Vagina (tissue), 2 donors: ENCODE data around the gene REXO1. TPM values are rescaled to one million over a fixed set of nuclear protein-coding genes. Genes with fewer than 3 reads are reported as not detected.

Source experiments
- DNase-seq, 2 donors: peaks; one replicate each; pipeline ENCODE4 v3.0.0-alpha.2; 2017; ENCODE audit errors: extremely low spot score in 2 of 2
- H3K27ac ChIP-seq: fragments of 200-600 bp; sonication (generic); one replicate; pipeline ENCODE4 v1.5.1; 2019
- H3K27me3 ChIP-seq: fragments of 200-600 bp; sonication (generic); one replicate; pipeline ENCODE4 v1.5.1; 2019
- H3K36me3 ChIP-seq, 2 donors: fragments of 200-600 bp; sonication (generic); one replicate each; pipeline ENCODE4 v1.5.1; 2017 to 2019
- H3K4me1 ChIP-seq: fragments of 200-600 bp; sonication (generic); one replicate; pipeline ENCODE4 v1.5.1; 2019
- H3K4me3 ChIP-seq, 2 donors: fragments of 200-600 bp; sonication (generic); 1 replicate in 1 of 2; 2 replicates in 1 of 2; pipeline ENCODE4 v1.5.1; 2016 to 2019
- H3K9me3 ChIP-seq: fragments of 200-600 bp; sonication (generic); one replicate; pipeline ENCODE4 v1.5.1; 2019
- POLR2A ChIP-seq, 2 donors: fragments of 450-650 bp; IDR thresholded peaks; one replicate each; pipeline ENCODE4 v1.6.1; 2017; ENCODE audit warnings: antibody characterized with exemption in 2 of 2, mild to moderate bottlenecking in 2 of 2, moderate library complexity in 2 of 2
- POLR2AphosphoS5 ChIP-seq, 2 donors: sonication (generic); formaldehyde crosslinking; IDR thresholded peaks; one replicate each; pipeline ENCODE4 v1.9.0; 2017; ENCODE audit warnings: antibody characterized with exemption in 2 of 2, mild to moderate bottlenecking in 2 of 2, low read depth in 1 of 2; ENCODE audit not compliant: insufficient read depth in 1 of 2
- intact Hi-C: fragments of 100-400 bp; cut with DNase I; formaldehyde crosslinking; loops from one replicate; pipeline ENCODE4 v1.15.1; 2023
- total RNA-seq: library from RNA; depleted of rRNA; stranded (reverse); fragments of >200 nt; gene quantifications from one replicate; pipeline ENCODE4 v1.2.3, GENCODE V29; 2016
- TF ChIP-seq, protein P1 (sequence below), 3 experiments: fragments of 450-650 bp in 2 of 3; fragments of 200-600 bp in 1 of 3; sonication (generic) in 1 of 3; IDR thresholded peaks; one replicate each; pipeline ENCODE4 v1.5.1; 2017 to 2019; ENCODE audit warnings: antibody characterized with exemption in 3 of 3, mild to moderate bottlenecking in 2 of 3, moderate library complexity in 2 of 3

The REXO1 gene
- total RNA-seq, 1 donor from 2014 or later: 19.9 TPM

DNA sequence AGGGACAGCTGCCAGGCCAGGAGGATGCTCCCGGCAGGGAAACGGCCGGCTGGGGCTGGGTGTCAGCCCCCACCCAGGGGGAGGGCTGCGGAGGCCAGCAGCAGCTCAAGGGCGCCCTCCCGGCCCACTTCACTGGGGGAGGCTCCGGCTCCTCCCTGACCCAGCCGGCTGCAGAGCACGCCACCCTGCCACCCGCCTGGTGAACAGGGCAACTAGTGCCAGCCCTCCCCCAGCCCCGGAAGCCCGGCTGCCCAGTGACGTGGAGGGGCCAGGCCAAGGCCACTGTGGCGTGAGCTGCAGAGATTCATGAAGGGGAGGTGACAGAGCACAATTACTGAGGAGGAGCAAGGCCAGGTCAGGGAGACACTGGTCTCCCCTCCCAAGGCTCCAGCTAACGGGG lies 14.7 kb downstream of the REXO1 start:
- H3K9me3 ChIP-seq: no peaks in the 10 kb centered on the region
- TF ChIP-seq POLR2AphosphoS5 (IDR thresholded peaks at IDR 0.05; ENCODE audit: insufficient read depth in 1 of 2, low read depth in 1 of 2) (no peak), POLR2A (IDR thresholded peaks at IDR 0.05) (no peak)
- TF ChIP-seq, protein P1, sequence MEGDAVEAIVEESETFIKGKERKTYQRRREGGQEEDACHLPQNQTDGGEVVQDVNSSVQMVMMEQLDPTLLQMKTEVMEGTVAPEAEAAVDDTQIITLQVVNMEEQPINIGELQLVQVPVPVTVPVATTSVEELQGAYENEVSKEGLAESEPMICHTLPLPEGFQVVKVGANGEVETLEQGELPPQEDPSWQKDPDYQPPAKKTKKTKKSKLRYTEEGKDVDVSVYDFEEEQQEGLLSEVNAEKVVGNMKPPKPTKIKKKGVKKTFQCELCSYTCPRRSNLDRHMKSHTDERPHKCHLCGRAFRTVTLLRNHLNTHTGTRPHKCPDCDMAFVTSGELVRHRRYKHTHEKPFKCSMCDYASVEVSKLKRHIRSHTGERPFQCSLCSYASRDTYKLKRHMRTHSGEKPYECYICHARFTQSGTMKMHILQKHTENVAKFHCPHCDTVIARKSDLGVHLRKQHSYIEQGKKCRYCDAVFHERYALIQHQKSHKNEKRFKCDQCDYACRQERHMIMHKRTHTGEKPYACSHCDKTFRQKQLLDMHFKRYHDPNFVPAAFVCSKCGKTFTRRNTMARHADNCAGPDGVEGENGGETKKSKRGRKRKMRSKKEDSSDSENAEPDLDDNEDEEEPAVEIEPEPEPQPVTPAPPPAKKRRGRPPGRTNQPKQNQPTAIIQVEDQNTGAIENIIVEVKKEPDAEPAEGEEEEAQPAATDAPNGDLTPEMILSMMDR (IDR thresholded peaks at IDR 0.05): no peak
- intact Hi-C loops: no loop called here
- H3K36me3 ChIP-seq: no peaks in the 10 kb centered on the region
- no peak for DNase-seq
- H3K27ac ChIP-seq: no peak overlapping the region
- no peak overlapping the region for H3K4me3 ChIP-seq
- peaks cover 51% of the 10 kb centered on the region for H3K4me1 ChIP-seq
- H3K27me3 ChIP-seq: no peaks in the 10 kb centered on the region

DNA sequence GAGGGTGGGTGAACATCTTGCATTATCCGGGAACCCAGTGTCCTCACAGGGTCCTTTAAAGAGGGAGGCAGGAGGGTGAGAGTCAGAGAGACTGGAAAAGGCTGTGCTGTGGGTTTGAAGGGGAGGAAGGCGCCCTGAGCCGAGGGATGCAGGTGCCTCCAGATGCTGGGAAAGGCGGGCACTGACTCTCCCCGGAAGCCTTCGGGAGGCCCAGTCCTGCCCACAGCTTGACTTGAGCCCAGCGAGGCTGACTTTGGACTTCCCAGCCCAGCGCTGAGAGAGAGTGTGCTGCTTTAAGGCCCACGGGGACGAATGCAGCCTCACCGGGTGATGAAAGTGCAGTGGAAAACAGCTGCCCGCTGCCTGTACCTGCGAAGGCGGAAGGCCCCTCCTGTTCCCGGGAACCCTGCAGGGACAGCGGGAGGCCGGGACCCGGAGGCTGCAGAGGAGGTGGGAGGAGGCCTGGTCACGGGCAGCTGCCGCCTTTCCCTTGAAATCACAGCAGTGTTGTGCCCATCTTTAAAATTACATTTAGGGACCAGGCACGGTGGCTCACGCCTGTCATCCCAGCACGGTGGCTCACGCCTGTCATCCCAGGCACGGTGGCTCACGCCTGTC lies 16.1 kb downstream of the REXO1 start:
- Histone ChIP-seq H3K36me3 (peaks cover 0 to 12% of the 10 kb centered on the region in 2 donors), H3K27ac (no peak overlapping the region), H3K4me1 (peaks cover 38% of the 10 kb centered on the region), H3K27me3 (no peaks in the 10 kb centered on the region), H3K9me3 (no peaks in the 10 kb centered on the region), H3K4me3 (no peak overlapping the region)
- DNase-seq: no peak
- TF ChIP-seq, protein P1 (IDR thresholded peaks at IDR 0.05): no peak
- TF ChIP-seq POLR2AphosphoS5 (IDR thresholded peaks at IDR 0.05; ENCODE audit: insufficient read depth in 1 of 2, low read depth in 1 of 2) (no peak), POLR2A (IDR thresholded peaks at IDR 0.05) (no peak)
- intact Hi-C loops: no loop called here

DNA sequence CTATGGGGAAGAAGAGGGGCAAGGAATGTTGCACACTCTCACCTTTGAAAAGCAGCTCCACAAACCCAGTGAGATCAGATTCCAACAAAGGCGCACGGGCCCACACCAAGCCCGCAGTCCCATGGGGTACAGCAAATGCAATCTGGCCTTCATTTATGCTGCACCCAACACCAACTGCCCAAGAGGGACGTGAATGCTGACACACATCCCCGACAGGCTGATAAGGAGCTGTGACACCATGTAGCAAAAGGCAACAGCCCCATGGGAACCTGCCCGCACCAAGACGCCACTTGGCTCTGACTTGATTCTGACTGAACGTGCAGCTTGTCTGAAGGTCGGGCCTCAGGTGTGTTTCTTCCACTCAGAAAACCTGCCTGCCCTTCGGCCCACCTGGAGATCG lies 17.3 kb downstream of the REXO1 start:
- no peak for DNase-seq
- TF ChIP-seq, protein P1 (IDR thresholded peaks at IDR 0.05): no peak
- TF ChIP-seq POLR2AphosphoS5 (IDR thresholded peaks at IDR 0.05; ENCODE audit: insufficient read depth in 1 of 2, low read depth in 1 of 2) (no peak), POLR2A (IDR thresholded peaks at IDR 0.05) (no peak)
- Histone ChIP-seq H3K4me3 (no peak overlapping the region), H3K27me3 (no peaks in the 10 kb centered on the region), H3K27ac (no peak overlapping the region), H3K9me3 (no peaks in the 10 kb centered on the region), H3K4me1 (peaks cover 31% of the 10 kb centered on the region), H3K36me3 (peaks cover 0 to 14% of the 10 kb centered on the region in 2 donors)
- intact Hi-C loops: no loop called here

DNA sequence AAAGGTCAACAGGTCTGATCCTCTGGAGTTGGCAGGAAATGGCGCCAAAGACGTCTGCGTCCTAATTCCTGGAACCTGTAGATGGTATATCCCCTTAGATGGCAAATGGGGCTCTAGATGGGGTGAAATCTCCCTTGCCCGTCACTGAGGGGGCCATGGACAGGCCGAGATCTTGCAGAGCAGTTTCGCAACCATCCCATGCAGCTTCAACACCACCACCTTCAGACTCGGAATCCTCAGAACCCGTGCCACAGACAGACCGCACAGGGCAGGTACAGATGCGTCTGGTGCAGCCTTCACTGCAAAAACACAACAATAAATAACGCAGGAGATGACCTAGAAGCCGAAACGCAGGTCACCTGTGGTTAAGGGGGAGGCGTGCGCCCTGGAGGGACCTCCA lies 17.7 kb downstream of the REXO1 start:
- no peak for DNase-seq
- intact Hi-C loops: no loop called here
- Histone ChIP-seq H3K27ac (no peak overlapping the region), H3K36me3 (peaks cover 0 to 14% of the 10 kb centered on the region in 2 donors), H3K27me3 (no peaks in the 10 kb centered on the region), H3K9me3 (no peaks in the 10 kb centered on the region), H3K4me1 (peaks cover 31% of the 10 kb centered on the region), H3K4me3 (no peak overlapping the region)
- TF ChIP-seq POLR2AphosphoS5 (IDR thresholded peaks at IDR 0.05; ENCODE audit: insufficient read depth in 1 of 2, low read depth in 1 of 2): no peak
- TF ChIP-seq POLR2A (IDR thresholded peaks at IDR 0.05): no peak
- TF ChIP-seq, protein P1 (IDR thresholded peaks at IDR 0.05): no peak

DNA sequence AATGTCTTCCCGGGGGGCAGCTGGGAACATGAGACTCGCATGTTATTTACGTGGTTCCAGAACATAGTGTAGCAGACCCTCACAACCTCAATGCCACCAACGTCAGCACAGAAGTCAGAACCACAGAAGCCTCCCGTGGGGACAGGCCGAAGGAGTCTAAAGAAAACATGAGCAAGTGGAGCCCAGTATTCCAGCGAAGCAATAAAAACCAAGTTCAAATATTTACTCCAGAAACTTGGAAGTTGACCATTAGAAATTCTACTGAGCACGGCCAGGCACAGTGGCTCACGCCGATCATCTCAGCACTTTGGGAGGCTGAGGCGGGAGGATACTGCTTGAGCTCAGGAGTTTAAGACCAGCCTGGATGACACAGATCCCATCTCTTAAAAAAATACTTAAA lies 18.3 kb downstream of the REXO1 start:
- Histone ChIP-seq H3K27me3 (no peaks in the 10 kb centered on the region), H3K27ac (no peak overlapping the region), H3K36me3 (peaks cover 0 to 17% of the 10 kb centered on the region in 2 donors), H3K4me3 (no peak overlapping the region), H3K4me1 (peaks cover 30% of the 10 kb centered on the region), H3K9me3 (no peaks in the 10 kb centered on the region)
- intact Hi-C loops: no loop called here
- TF ChIP-seq POLR2A (IDR thresholded peaks at IDR 0.05): no peak
- no peak for TF ChIP-seq POLR2AphosphoS5 (IDR thresholded peaks at IDR 0.05; ENCODE audit: insufficient read depth in 1 of 2, low read depth in 1 of 2)
- TF ChIP-seq, protein P1 (IDR thresholded peaks at IDR 0.05): no peak
- no peak for DNase-seq
